Measurements from ENCODE around the gene SEMA6C.

Gene SEMA6C

GRCh38 chr1:151137789-151138188 is 8.6 kb downstream of the SEMA6C start:
- ChIA-PET POLR2A (no interaction called here), CTCF (interaction anchor here (0.6 kb wide), 2 partner anchors 38 to 418 kb away, joined by 3 to 6 read pairs; no protein-coding TSS in a partner anchor)
- no peaks in the 10 kb centered on the region for H3K4me1 ChIP-seq (ENCODE audit: control insufficient read depth, insufficient read depth, low read length)
- H3K27ac ChIP-seq (ENCODE audit: extremely low read depth, low read depth, low read length) = no peak overlapping the region
- H3K36me3 ChIP-seq (ENCODE audit: control insufficient read depth in 2 of 2, insufficient read depth in 1 of 2, low read length in 2 of 2) = peaks cover 0 to 70% of the 10 kb centered on the region in 2 experiments; a peak in 1 of 3 replicates
- TF ChIP-seq ZNF148 (tag by site-specific recombination; IDR thresholded peaks at IDR 0.05; ENCODE audit: borderline replicate concordance) (no peak), ZNF133 (tag by site-specific recombination; IDR thresholded peaks at IDR 0.05) (no peak), REPIN1 (tag by site-specific recombination; IDR thresholded peaks at IDR 0.05; ENCODE audit: low read depth) (no peak), ZIC2 (tag by site-specific recombination; IDR thresholded peaks at IDR 0.05) (no peak), REST (tag by site-specific recombination; IDR thresholded peaks at IDR 0.05) (no peak), ZBTB11 (tag by site-specific recombination; conservative IDR thresholded peaks at IDR 0.05; ENCODE audit: low read depth) (no peak), ZFP3 (tag by site-specific recombination; IDR thresholded peaks at IDR 0.05; ENCODE audit: low read depth) (no peak), ZSCAN30 (tag by site-specific recombination; IDR thresholded peaks at IDR 0.05) (no peak), ZNF354C (tag by site-specific recombination; IDR thresholded peaks at IDR 0.05; ENCODE audit: borderline replicate concordance, low read depth) (no peak), AEBP2 (tag by site-specific recombination; IDR thresholded peaks at IDR 0.05; ENCODE audit: borderline replicate concordance) (no peak), HIC1 (tag by site-specific recombination; IDR thresholded peaks at IDR 0.05) (no peak), ZNF660 (tag by site-specific recombination; IDR thresholded peaks at IDR 0.05) (no peak), IKZF3 (tag by site-specific recombination; IDR thresholded peaks at IDR 0.05) (no peak), ZNF19 (tag by site-specific recombination; IDR thresholded peaks at IDR 0.05; ENCODE audit: low read depth) (no peak), ZSCAN16 (tag by site-specific recombination; IDR thresholded peaks at IDR 0.05) (no peak)
- no peak overlapping the region for H3K4me3 ChIP-seq (ENCODE audit: low read depth, low read length)
- H3K9me3 ChIP-seq (ENCODE audit: control insufficient read depth, insufficient read depth, low read depth, low read length) = no peaks in the 10 kb centered on the region
